GOT3 (cell line): ENCODE results near the gene MVD.

Experiments used
- DNase-seq: peaks from one replicate; lab custom pipeline; 2025; ENCODE audit warnings: mixed read lengths; lab: John Stamatoyannopoulos, UW

The MVD gene

DNA sequence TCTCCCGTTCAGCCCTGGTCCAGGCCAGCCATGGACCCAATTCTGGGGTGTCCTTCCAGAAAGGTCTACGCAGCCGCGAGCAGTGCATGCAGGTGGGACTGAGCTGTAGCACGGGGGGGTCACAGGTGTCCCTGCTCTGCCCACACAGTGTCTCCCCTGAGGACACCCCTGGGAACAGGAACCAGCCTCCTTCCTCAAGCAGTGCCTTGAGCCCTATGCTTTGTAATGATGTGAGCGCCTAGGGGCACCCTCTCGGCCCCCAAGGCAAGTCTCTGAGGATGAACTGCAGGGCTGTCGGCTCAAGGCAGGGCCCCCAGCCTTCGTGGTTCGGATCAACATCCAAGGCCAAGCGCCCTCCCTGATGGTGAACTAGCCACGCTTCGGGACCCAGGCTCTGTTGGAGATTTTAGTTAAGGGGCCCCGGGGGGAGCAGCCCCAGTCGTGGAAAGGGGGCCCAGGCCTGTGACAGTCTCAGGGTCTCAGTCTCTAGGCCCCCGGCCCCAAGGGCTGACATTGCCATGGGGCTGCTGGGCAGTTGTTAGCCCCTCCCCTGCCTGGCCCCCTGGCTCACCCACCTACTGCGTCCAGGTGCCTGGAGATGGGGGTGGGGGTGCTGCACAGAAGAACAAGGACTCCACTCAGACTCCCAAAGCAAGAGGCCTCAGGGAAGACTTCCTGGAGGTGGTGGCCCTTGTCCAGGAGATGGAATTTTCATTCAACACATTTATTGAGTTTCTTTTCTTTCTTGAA, 22.2 kb downstream of the MVD start:
- DNase-seq = no peak

DNA sequence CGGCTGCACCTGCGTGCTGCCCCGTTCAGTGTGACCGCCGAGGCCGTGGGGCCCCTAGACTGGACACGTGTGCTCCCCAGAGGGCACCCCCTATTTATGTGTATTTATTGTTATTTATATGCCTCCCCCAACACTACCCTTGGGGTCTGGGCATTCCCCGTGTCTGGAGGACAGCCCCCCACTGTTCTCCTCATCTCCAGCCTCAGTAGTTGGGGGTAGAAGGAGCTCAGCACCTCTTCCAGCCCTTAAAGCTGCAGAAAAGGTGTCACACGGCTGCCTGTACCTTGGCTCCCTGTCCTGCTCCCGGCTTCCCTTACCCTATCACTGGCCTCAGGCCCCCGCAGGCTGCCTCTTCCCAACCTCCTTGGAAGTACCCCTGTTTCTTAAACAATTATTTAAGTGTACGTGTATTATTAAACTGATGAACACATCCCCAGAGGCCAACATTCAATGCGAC, 22.8 kb downstream of the MVD start:
- no peak for DNase-seq

DNA sequence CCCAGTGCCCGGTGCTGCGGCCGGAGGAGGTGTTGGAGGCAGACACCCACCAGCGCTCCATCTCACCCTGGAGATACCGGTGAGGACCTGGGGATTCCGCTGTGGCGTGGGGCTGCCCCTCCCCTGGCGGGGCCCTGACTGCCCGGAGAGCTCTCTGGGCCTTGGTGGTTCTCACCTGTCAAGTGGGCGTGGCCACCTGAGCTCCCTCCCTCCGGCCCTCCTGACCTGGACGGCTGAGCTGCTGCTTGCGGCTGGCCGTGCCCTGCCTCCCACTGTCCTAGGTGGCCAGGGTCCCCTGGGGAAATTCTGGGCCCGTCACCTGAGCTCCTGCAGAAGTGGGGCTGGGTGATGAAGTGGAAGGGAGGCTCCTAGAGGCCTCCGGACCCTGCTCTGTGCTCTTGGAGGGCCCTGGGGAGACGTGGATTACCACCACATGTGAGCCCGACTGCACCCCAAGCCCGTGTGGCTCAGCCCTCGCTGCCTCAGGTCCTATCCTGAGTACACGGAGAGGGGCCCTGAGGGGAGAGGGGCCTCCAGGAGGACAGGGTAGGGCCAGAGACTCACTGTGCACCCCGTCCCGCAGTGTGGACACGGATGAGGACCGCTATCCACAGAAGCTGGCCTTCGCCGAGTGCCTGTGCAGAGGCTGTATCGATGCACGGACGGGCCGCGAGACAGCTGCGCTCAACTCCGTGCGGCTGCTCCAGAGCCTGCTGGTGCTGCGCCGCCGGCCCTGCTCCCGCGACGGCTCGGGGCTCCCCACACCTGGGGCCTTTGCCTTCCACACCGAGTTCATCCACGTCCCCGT, 23.5 kb downstream of the MVD start:
- no peak for DNase-seq

DNA sequence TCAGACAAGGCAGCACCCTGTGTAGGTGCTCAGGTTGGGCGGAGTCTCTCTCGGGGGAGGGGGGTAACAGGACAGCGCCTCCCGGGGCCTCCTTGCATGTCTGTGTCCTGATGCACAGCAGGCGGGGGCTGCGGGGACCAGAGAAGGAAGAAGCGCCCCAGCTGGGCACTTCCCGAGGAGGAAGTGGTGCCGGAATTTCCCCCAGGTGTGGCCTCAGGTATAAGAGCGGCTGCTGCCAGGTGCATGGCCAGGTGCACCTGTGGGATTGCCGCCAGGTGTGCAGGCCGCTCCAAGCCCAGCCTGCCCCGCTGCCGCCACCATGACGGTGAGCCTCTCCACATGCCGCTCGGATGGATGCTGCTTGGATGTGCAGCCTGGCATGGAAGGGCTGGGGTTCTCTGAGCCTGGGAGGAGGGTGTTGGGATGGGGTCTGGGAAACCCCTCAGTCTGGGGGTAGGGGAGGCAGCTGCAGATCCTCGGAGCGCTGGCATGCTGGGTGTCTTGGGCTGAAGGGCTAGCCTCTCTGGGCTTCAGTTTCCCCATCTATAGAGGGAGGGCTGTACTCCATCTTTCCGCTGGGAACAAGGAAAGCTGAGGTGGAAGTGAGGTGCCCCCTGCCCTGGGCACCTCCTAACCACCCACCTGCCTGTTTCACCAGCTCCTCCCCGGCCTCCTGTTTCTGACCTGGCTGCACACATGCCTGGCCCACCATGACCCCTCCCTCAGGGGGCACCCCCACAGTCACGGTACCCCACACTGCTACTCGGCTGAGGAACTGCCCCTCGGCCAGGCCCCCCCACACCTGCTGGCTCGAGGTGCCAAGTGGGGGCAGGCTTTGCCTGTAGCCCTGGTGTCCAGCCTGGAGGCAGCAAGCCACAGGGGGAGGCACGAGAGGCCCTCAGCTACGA, 24.3 kb downstream of the MVD start, which contains the start of gene IL17C:
Gene IL17C, plus strand, starts transcription at position 250 of the 908 bp plus-strand sequence. Its CDS starts 70 bp downstream, at position 320.
- no peak for DNase-seq

DNA sequence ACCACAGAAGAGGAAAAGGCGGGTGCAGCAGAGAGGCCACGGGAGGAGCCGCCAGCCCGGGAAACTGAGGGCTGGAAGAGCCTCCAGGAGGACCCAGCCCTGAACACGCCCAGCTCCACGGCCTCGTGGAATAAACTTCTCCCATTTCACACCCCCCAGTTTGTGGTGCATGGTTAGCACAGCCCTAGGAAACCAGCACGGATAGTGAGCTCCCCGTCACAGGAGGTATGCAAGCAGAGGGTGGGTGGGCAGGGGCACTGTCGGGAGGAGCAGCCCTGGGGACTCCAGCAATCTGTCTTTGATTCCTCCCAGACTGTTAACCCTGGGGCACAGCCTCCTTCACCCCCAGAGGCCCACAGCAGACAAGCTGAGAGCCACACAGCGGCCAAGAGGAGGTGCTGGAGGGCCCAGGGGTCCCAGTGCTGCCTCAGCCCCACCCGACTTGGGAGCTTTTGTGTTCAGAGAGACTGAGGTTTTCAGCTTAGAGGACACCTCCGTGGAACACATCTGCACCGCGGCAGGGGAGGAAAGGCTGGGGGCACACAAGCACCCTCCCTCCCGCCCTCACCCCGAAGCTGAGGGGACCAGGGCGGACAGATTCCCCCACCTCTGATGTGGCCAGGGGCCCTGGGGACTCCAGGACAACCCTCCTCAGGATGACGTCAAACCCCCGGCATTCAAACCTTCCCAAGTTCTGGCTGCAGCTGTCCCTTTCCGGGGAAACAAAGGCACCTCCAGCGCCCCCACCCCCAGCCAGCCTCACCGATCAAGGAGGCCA, 26.2 kb downstream of the MVD start:
- DNase-seq = no peak

DNA sequence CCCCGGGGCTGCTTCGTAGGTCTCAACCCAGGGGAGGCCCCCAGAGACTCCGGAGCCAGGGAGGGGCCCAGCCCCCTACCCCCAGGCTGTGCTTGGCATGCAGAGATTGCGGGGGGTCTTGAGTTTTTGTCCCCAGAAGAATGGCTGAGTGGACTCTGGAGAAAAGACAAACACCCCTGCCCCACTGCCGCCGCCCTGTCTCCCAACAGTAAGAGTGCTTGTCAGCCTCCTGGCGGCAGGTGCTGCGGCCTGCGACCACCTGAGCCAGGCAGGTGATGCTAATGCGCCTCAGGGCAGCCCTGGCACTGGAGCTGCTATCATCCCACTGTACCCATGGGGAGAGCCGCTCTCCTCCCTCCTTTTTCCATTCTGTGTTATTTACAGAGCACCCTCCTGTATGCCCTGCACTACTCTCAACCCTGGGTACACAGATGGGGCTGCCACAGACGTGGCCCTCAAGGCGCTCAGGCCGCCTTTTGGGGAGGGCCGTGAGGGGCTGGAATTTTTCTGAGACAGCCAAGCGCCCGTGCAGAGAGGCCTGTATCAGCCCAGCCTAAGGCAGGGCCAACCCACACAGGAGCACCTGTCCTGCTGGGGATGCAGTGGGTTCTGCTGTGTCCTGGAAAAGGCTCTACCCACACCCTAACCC, 27.1 kb downstream of the MVD start:
- DNase-seq = no peak

DNA sequence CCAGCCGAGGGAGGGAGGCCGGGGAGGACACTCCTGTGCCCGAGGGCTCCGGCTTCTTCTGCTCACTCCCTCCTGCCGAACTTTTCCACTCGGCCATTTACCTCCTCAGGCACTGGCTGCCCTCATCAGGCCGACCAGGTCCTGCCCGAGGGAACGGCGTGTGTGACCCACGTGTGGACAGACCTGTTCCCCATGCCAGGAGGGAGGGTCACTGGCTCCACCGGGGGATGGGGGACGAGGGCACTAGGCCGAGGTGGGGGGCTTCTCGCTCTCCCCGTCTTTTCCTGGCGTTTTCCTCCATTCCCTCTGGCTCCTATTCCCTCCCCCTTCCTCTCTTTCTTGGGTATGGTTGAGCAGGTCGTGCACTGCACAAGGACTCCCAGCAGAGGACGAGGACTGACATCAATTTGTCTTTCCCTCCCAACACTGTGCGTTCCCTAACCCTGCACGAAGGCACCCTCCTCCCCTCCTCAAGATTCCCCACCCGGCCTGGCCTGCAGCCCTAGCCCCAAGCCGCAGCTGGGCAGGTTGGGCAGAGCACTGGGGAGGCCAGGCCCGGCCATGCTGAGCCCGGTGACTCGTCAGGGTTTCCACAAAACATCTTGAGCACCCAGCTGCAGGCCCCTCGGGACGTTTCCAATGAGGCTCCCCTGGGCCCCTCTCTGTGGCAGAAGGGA, 27.8 kb downstream of the MVD start:
- no peak for DNase-seq

DNA sequence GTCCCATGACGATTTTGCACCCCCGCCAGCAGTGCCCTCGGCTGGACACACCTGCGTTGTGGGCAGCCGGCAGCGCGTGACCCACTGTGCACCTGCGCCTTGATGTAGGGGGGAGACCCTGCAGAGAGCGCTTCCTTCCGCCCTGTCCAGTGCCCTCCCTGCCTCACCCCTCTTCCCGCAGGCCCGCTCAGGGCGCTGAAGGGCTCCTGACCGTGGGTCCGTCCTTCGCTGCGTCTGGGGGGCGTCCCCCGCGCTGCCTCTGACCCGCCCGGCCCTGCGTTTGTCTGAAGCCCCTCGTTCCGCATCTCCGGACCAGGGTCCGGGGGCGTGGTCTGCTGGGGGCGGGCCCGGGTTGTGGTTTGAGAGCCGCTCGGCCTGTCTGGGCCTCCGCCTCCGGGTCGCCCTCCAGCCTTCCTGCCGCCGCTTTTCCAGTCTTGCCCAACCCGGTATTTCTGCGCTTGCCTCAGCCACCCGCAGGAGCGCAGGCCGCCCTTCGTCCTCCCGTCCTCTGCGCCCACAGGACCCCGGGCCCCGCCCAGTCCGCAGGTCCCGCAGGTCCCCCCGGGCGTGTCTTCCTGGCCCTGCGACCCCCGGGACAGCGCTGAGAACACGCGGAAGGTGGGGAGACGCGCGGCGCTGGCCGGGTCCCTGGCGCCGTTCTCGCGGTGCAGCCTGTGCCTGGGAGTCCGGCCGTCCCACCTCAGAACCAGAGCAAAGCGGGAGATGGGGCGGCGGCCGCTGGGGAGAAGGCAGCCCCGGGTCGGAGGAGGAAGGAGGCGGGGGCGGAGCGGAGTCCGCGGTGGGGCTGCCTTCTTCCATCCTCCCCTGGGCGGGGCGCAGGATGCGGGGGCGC, 28.5 kb downstream of the MVD start:
- DNase-seq = no peak

DNA sequence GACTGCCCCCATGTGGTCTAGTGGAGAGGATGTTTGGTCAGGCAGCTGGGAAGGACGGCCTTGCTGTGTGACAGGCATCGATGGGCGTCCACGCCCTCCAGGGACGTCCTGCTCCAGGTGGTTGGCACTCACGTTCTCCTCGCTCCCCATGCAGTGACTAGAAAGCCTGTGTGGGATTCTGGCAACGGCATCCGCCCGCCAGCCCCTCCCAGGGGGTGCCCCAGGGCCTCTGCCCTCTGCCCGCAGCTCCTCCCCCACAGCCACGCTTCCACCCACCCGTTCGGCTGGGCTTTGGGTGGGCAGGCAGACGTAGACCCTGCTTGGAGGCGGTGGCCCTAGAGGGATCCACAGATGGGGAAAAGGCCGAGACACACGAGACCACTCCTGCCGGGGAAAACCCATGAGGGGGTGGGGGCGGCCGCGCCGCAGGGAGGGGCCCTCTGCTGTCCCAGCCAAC, 29.2 kb downstream of the MVD start:
- no peak for DNase-seq

DNA sequence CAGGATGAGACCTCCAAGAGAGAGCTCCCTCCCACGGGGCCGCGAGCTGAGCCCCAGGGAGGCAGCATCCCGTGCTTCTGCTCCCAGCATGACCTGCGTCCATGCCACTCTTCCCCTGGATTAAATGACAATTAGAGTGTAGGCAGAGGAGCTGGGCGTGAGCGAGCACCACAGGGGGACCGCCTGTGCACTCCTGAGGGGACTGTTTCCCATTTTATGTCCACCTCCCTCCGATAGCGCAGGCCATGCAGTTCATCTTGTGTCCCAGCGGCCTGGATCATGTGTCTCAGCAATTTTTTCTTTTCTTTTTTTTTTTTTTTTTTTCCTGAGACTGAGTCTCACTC, 30.3 kb downstream of the MVD start:
- no peak for DNase-seq

DNA sequence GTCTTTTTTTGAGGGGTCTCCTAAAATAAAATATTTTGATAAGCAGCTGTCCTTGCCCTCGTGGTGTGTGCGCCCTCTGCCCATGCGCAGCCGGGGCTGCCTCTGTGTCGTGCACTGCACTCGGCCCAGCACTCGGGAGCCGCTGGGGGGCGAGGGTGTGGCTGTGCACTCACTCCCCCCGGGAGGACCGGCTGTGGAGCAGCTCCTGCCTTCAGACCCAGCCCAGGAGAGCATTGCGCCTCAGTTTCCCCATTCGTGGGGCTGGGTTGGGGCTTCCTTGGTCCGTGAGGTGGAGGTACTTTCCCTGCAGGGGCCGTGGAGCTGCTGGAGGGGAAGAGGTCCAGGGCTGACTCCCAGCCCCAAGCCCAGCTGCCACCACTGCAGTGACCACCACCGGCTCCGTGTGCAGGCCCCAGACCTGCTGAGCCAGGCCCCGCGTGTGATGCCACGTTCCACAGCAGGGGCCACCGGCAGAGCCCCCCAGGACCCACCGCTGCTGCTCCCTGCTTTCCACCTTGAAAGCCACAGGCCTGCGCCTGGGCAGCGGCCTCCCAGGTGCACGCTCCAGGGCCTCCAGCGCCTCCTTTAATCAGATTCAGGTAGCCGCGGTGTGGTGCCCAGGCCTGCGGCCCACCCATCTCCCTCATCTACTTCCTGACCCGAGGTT, 30.8 kb downstream of the MVD start:
- no peak for DNase-seq

DNA sequence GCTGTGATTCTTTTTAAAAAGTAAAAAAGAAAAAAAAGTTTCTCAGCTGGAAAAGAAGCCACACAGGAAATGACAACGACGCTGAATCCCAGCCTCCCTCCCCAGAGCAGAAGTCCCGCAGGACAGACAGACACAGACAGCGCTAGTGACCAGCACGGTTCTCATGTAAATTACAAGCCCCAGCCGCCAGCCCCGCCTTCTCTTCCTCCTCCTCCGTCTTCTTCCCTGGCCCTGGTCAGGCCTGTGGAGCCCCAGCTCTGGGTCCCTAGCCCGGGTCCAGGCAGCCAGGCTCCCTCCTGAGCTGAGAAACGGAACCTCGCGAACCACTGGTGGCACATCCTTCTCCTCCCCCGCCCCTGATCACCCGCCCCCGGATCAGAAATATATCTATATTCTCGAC, 31.5 kb downstream of the MVD start:
- DNase-seq = no peak

DNA sequence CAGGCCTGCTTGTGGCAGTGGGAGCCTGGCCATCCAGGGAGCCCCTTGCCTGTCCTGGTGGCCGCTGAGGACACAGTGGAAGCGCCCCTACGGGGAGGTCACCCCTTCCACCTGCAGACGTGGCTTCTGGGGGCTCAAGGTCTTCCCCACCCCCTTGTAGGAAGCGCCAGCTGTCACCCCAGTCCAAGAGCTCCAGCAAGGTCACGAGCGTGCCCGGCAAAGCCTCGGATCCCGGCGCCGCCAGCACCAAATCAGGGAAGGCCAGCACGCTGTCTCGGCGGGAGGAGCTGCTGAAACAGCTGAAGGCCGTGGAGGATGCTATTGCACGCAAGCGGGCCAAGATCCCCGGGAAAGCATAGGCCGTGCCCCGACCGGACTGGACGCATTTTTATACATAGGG, 31.9 kb downstream of the MVD start:
- DNase-seq = no peak

DNA sequence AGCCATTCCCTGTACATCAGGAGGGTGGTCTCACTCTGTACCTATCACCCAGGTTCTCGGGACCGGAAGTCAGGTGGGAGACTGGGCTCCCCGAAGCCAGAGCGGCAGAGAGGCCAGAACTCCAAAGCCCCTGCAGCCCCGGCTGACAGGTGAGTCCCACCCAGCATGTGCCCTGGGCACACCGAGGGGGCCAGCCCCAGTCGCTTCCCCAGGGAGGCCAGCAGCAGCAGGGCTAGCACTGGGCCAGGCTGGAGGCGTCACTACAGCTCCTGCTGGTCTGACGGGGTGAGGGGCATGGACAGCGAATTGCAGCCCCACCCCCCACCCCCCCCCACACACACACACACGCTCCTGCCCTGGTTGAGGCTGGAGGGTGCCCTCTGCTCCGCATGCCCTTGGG, 32.5 kb downstream of the MVD start:
- DNase-seq = no peak

DNA sequence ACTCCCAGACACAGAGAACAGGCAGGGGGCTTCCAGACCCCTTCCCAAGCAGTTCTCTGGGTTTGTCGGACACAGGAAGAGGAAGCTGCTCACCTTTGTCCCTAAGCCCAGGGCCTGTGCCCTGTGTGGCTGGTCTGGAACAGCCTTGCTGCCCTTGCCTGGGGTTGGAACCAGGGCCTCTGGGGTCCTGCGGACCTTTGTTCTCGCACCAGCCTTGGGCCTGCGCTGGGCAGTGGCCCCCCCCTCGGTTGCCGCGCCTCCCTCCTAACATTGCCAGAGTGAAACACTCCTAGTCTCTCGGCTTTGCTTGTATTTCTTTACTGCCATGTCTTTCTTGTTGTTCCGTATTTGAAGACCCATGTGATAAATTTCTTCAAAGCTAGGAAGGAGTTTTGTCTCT, 33.1 kb downstream of the MVD start:
- no peak for DNase-seq

DNA sequence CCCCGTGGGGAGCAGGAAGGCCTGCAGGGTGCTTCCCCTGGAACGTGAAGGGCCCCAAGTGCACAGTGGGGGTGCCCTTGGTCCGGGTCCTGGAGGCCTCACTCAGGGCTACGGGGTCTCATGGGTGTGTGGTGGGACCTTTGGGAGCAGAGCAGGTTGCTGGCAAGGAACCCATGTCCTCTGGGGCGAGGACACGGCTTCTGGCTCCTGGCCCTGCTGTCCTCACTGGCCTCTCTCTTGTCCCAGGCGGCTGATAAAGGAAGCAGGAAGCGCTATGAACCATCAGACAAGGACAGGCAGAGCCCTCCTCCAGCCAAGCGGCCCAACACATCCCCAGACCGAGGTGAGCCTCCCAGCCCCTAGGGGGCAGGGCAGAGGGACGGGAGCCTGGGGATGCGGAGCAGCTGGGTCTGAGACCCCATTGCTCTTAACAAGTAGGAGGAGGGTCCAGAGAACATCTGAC, 34.3 kb downstream of the MVD start:
- no peak for DNase-seq

DNA sequence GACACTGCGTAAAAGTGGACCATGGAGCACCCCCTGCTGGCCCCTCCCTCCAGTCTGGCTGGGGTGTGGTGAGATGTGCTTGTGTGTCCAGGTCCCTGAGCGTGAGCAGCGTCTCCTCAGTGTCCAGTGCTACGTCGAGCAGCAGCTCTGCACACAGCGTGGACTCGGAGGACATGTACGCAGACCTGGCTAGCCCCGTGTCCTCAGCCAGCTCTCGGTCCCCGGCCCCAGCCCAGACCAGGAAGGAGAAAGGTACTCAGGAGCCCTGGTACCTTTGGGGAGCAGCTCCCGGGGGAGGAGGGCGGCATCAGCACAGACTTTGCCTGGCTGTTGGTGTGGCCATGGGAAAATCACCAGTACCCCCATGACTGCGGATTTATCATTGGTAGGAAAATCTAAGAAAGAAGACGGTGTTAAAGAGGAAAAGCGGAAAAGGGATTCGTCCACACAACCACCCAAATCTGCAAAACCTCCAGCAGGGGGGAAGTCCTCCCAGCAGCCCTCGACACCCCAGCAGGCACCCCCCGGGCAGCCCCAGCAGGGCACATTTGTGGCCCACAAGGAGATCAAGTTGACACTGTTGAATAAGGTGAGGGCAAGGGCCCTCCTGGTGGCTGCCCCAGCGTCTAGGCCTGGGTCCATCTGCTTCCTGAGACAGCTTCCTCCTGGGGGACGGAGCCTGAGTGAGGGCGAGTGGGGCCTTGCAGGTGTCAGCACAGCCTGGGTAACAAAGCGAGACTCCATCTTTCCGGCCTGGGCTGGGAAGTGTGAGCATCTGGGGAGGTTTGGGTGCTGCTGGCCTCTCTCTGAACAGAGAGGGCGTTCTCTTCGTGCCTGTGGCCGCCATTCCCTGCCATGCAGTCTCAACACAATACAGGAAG, 35.1 kb downstream of the MVD start:
- DNase-seq = no peak

DNA sequence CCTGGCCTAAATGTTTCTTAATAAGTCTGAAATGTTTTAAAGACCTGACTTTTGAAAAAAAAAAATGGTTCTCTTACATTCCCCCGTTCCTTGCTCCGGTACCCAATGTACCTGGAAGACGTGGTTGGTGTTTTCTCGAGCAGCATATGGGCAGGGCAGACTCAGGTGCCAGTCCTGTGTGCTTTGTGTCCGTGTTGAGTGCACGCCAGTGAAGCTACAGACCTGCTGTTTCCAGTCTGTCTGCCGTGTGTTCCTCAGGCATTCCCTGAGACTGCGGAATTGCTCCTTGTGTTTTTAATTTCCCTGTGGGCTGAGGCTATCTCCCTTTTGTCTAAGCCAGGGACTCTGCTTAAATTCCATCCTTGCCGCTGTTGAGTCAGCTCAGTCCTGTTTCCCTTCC, 36.2 kb downstream of the MVD start:
- no peak for DNase-seq
